ENCODE measurements around the gene STYXL1.
"Not testable (repeated sequence)": the region's sequence is repeated elsewhere in the genome, so short reads cannot be mapped to it uniquely, and the experiment has no call there.

STYXL1 gene

GRCh38 chr7:76065016-76065612 lies 17.3 kb upstream of the STYXL1 start:
- no peak for DNase-seq

GRCh38 chr7:76064208-76064970 lies 16.6 kb upstream of the STYXL1 start:
- DNase-seq, result no peak

GRCh38 chr7:76063525-76063924 lies 15.7 kb upstream of the STYXL1 start:
- no peak for DNase-seq

GRCh38 chr7:76063114-76063513 lies 15.3 kb upstream of the STYXL1 start:
- no peak for DNase-seq

GRCh38 chr7:76062254-76062653 lies 14.5 kb upstream of the STYXL1 start:
- DNase-seq, result no peak

- DNase-seq, result no peak
Observed at GRCh38 chr7:76060842-76061241, 13.0 kb upstream of the STYXL1 start.

GRCh38 chr7:76058745-76059144 lies 10.9 kb upstream of the STYXL1 start:
- DNase-seq, result not testable (repeated sequence)

GRCh38 chr7:76057813-76058145 lies 10.0 kb upstream of the STYXL1 start:
- DNase-seq, result no peak

- DNase-seq, result no peak
Observed at GRCh38 chr7:76057103-76057812, 9.5 kb upstream of the STYXL1 start.

GRCh38 chr7:76056241-76056640 lies 8.4 kb upstream of the STYXL1 start:
- DNase-seq, result no peak

GRCh38 chr7:76054123-76055120 lies 6.6 kb upstream of the STYXL1 start:
- no peak for DNase-seq

- no peak for DNase-seq
Observed at GRCh38 chr7:76053461-76053860, 5.7 kb upstream of the STYXL1 start.

- DNase-seq, result not testable (repeated sequence)
Observed at GRCh38 chr7:76052681-76053080, 4.9 kb upstream of the STYXL1 start.

- DNase-seq, result no peak
Observed at GRCh38 chr7:76051840-76052239, 4.0 kb upstream of the STYXL1 start.

- no peak for DNase-seq
Observed at GRCh38 chr7:76050545-76050944, 2.7 kb upstream of the STYXL1 start.

- DNase-seq, result no peak
Observed at GRCh38 chr7:76049295-76049694, 1.5 kb upstream of the STYXL1 start.

GRCh38 chr7:76048668-76048988 lies 828 bp upstream of the STYXL1 start:
- DNase-seq, result no peak

GRCh38 chr7:76047305-76047810 lies 442 bp downstream of the STYXL1 start:
- DNase-seq, result no peak

GRCh38 chr7:76044375-76044865 lies 3.4 kb downstream of the STYXL1 start:
- DNase-seq, result no peak

- no peak for DNase-seq
Observed at GRCh38 chr7:76040126-76040525, 7.7 kb downstream of the STYXL1 start.

GRCh38 chr7:76037310-76037709 lies 10.5 kb downstream of the STYXL1 start:
- DNase-seq, result no peak

GRCh38 chr7:76031964-76032363 lies 15.8 kb downstream of the STYXL1 start:
- DNase-seq, result no peak

- not testable (repeated sequence) for DNase-seq
Observed at GRCh38 chr7:76029682-76030081, 18.1 kb downstream of the STYXL1 start.
